GM10248 (cell line): ENCODE results near the gene TBC1D1.

ENCODE experiments used
- CTCF ChIA-PET: fragments of 300-600 bp; sonication (Branson Sonifier 250); formaldehyde crosslinking; extraction: SDS; loops from one replicate; lab custom pipeline; 2021; ENCODE audit warnings: antibody characterized with exemption; lab: Yijun Ruan, JAX
- POLR2A ChIA-PET: fragments of 350-650 bp; sonication (Branson Sonifier 250); formaldehyde crosslinking; extraction: SDS; loops from one replicate; lab custom pipeline; 2020; ENCODE audit warnings: antibody characterized with exemption; lab: Yijun Ruan, JAX
- DNase-seq: peaks from one replicate; pipeline ENCODE4 v3.0.0; 2012; ENCODE audit errors: extremely low spot score
- TF ChIP-seq, protein P1 (sequence below): IDR thresholded peaks from 2 replicates; pipeline ENCODE4 v1.5.1; 2012; ENCODE audit warnings: mild to moderate bottlenecking, low read depth; ENCODE audit errors: extremely low read depth, missing control alignments, control extremely low read depth

TBC1D1 gene

DNA sequence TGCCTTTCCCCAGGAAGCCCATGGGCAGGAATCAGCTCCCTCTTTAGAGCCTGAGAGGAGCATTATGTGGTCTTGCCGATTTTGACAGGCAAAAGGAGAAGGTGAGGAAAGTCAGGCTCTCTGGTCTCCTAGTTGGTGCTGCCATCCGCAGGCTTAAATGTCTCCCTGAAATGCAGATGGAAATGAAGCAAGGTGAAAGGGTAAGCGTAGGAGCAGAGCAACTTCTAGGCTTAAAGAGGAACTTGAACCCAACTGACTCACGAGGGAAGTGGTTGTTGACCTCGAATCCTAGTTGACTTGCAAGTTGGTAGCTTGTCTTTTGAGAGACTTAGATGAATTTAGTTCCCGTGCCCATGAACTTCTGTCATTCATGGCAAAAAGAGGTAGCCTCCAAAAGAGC lies 275.2 kb downstream of the TBC1D1 start:
- TF ChIP-seq, protein P1, sequence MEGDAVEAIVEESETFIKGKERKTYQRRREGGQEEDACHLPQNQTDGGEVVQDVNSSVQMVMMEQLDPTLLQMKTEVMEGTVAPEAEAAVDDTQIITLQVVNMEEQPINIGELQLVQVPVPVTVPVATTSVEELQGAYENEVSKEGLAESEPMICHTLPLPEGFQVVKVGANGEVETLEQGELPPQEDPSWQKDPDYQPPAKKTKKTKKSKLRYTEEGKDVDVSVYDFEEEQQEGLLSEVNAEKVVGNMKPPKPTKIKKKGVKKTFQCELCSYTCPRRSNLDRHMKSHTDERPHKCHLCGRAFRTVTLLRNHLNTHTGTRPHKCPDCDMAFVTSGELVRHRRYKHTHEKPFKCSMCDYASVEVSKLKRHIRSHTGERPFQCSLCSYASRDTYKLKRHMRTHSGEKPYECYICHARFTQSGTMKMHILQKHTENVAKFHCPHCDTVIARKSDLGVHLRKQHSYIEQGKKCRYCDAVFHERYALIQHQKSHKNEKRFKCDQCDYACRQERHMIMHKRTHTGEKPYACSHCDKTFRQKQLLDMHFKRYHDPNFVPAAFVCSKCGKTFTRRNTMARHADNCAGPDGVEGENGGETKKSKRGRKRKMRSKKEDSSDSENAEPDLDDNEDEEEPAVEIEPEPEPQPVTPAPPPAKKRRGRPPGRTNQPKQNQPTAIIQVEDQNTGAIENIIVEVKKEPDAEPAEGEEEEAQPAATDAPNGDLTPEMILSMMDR: no peak
- POLR2A ChIA-PET: interaction anchor here (0.5 kb wide), 1 partner anchor 34 kb away, joined by 5 read pairs; no protein-coding TSS in a partner anchor
- CTCF ChIA-PET: interaction anchor here (1.5 to 1.9 kb wide), 4 partner anchors 9 to 593 kb away, joined by 4 to 7 read pairs (median 5); no protein-coding TSS in a partner anchor
- no peak for DNase-seq

DNA sequence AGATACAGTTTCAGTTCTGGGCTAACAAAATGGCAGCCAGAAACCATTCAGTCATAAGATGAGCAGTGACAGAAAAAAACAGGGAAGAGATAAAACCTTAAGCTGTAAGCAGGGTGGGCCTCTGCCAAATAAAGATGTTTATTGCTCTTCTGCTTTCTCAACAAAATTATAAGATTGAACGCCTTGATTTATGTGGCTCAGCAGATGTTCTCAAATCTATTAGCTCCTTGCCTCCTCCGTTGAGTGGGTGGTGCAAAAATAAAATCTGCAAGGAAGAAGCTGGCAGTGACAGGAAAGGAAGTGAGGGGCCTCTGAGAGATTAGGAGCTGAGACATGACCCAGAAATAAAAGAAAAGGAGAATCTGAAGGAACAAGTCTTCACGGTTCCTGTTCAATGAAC lies 275.9 kb downstream of the TBC1D1 start:
- ChIA-PET CTCF (interaction anchor here (0.9 to 1.9 kb wide), 7 partner anchors 8 to 694 kb away, joined by 3 to 7 read pairs (median 4); no protein-coding TSS in a partner anchor), POLR2A (no interaction called here)
- no peak for DNase-seq
- TF ChIP-seq, protein P1: no peak

DNA sequence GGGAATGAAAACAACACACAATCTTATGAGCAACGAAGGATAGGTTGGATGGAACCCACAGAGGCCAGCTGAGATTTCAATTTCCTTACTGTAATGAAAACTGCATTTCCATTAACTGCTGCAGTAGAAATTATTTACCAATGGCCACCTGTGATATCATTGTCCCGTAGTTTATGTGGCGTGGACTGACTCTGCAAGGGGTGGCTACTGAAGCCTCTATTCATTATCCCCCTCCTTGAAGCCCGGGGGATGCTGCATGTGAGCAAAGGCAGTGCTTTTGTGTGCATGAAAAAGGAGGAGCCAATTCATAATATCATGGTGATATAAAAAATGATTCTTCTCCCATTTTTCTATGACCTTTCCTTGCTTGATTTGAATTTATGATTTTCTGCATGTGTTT lies 277.1 kb downstream of the TBC1D1 start:
- DNase-seq: no peak
- CTCF ChIA-PET: interaction anchor here (0.9 to 4.2 kb wide), 4 partner anchors 11 to 693 kb away, joined by 3 to 24 read pairs (median 3); no protein-coding TSS in a partner anchor
- TF ChIP-seq, protein P1: no peak
- POLR2A ChIA-PET: no interaction called here

DNA sequence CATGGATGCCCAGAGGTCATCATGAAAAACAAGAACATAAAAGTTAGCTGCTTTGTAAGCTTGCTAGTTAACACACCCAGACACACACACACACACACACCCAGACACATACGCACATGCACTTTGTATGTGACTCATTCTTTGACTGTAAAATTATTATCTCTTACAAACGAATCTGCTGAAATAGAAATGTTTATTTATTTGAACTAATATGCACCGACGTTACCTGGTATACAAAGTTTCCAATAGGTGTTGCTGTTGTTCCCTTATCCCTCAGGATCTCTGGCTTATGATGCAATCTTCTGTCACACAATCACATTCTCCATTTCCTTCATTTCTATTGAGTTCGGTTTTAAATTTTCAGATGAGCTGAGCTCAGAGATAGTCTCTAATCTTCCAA lies 278.6 kb downstream of the TBC1D1 start:
- DNase-seq: no peak
- ChIA-PET POLR2A (no interaction called here), CTCF (interaction anchor here (1.3 to 4.2 kb wide), 3 partner anchors 9 to 36 kb away, joined by 3 to 24 read pairs (median 4); no protein-coding TSS in a partner anchor)
- TF ChIP-seq, protein P1: no peak

DNA sequence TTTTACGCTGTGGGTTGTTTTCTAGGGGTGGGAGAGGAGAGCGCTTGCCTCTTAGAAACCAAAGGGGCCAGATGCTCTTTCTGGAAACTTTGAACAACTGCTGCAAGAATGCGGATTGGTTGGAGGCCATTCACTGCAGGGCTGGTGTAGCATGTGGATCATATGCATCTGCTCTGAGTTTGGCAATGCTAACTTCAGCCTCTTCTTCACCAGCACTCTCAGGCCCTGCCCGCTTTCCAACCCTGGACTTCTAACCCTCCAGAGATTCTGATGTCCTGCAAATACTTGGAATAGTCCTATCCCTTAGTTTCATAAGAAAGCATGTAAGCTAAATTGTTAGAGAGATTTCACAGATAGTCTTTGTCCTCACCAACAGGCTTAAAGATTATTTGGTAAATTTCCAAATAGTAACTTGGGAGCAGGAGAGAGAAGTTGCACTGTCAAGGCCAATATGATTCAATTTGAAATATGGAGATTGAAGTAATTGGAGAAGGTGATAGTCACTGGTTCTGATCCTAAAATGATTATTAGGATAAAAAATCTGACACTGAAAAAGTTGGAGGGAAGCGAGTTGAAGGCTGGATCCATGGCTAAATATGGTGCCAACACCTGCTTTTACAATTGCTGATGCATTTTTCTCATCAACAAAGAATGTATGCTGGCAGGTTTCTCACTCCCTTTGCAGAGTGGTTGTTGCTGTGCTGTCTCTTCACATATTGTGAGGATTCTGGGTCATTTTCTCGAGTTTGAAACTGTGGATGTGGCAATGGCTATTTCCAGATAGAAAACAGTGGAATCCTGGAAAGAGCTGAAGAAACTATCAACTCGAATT lies 279.7 kb downstream of the TBC1D1 start:
- TF ChIP-seq, protein P1: no peak
- no peak for DNase-seq
- CTCF ChIA-PET: interaction anchor here (1.6 to 4.2 kb wide), 2 partner anchors 9 to 13 kb away, joined by 4 to 24 read pairs; no protein-coding TSS in a partner anchor
- POLR2A ChIA-PET: no interaction called here

DNA sequence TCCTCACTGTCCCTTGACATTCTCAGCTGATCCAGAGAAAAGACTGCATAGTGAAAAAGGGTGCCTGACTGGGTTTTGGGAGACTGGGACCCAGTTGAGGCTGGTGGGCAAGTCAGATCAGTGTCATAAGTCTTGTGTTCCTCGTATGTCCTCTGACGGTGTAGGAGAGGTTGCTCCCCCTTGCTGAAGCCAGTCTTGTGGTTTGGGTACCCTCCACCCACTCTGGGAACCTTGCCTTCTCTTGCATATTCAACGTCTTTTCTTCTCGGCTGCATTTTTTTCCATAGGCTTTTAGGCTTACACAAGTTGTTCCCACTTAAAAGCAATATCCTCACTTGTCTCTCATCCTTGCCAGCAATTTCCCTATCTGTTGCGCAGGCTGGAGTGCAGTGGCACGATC lies 281.2 kb downstream of the TBC1D1 start:
- no peak for DNase-seq
- ChIA-PET CTCF (interaction anchor here (1.2 to 4.4 kb wide), 5 partner anchors 7 to 558 kb away, joined by 3 to 24 read pairs (median 6); no protein-coding TSS in a partner anchor), POLR2A (no interaction called here)
- TF ChIP-seq, protein P1: no peak
